Measurements from ENCODE around the gene MIB2. TPM values are rescaled to one million over a fixed set of nuclear protein-coding genes. Genes with fewer than 3 reads are reported as not detected.
"Not testable (repeated sequence)": the region's sequence is repeated elsewhere in the genome, so short reads cannot be mapped to it uniquely, and the experiment has no call there.

The MIB2 gene
- 49.2 and 71.0 TPM in 2 replicates for total RNA-seq

DNA sequence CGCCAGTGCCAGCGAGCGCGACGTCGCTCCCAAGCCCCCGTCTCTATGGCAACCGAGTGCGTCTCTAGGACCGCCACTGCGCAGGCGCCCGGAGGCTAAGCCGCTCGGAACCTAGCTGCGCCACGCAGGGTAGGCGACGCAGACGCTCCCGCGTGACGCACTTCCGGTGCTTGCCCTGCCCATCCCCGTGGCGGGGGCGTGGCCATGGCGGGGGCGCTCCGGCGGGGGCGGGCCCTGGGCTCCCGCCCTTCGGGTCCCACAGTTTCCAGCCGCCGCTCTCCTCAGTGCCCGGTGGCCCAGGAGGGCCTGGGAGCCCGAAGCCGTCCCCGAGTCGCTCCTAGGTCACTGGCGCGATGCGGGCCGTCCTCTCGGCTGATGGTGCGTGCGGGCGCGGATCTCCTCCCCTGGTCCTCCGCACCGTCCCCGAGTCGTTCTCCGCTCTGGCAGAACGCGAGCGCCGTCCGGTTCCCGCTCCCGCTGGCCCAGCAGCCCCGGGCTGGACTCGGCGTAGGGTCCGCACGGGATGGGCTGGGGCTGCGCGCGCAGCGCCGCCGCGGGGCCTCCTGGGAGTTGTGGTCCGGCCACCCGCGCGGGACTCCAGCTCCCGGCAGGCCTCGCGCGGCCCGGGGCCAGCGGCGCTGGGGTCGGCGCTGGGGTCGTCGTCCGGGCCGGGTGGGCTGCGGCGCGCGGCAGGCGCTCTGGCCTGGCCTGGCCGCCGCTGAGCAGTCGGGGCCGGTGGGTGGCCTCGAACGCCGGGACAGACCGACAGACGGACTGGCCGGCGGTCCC lies at the start of gene MIB2:
Gene MIB2 (plus strand): TSS at position 245 of the 789 bp plus-strand sequence. CDS start 7,953 bp downstream, outside the sequence.
- peak; percentile 98 for DNase-seq

DNA sequence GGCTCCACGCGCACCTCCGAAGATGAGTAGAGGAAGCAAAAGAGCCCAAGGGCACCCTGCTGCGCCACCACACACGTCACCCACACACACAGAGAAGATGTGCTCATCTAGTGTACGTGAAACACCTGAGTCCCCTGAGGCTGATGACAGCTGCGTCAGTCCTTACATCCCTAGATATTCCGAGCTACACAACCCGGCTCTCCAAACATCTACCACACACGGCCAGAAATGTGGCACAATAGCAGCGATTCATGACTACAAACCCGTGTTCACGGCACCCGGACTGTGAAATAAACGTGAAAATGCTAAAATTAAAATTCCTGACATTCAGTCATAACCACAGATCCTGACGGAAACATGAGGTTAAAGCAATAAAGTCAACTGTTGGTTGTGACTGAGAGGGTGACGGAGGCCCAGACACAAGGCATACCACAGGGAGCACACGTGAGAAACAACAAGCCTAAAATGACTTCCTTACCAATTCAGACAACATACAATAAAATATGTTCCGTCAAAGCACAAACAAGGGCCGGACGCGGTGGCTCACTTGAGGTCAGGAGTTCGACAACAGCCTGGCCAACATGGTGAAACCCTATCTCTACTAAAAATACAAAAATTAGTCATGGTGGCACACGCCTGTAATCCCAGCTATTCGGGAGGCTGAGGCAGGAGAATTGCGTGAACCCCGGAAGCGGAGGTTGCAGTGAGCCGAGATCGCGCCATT lies 48.0 kb upstream of the MIB2 start:
- DNase-seq = peak; percentile 84

DNA sequence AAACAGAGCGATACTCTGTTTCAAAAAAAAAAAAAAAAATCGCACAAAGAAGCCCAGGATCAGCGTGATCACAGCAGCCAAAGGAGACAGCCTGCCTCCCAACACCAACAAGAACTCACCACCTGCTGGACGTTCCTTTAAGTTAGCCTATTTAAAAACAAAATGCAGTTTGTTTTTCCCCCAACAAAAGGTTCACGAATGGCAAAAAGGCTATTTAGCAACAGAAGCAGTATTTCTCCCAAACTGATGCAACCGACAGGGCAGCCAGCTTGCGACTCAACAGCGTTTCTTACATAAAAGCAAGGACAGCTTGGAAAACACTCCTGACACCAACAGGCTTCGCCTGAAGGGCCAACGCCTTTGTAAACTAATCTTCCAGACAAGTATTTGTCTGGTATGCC lies 47.4 kb upstream of the MIB2 start:
- DNase-seq = peak; percentile 29

DNA sequence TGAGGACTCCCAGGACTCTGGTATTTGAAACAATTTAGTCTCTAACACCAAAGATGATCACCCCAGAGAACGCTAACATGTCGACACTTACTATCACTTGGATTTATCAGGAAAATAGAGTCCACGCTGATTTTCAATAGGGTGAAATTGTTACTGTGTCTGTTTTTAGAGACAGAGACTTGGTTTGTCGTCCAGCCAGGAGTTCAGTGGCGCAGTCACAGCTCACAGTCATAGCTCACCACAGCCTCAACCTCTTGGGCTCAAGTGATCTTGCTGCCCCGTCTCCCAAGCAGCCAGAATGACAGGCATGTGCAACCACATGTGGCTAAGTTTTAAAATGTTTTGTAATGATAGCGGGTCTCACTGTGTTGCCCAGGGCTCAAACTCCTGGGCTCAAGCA lies 46.0 kb upstream of the MIB2 start:
- DNase-seq = no peak

DNA sequence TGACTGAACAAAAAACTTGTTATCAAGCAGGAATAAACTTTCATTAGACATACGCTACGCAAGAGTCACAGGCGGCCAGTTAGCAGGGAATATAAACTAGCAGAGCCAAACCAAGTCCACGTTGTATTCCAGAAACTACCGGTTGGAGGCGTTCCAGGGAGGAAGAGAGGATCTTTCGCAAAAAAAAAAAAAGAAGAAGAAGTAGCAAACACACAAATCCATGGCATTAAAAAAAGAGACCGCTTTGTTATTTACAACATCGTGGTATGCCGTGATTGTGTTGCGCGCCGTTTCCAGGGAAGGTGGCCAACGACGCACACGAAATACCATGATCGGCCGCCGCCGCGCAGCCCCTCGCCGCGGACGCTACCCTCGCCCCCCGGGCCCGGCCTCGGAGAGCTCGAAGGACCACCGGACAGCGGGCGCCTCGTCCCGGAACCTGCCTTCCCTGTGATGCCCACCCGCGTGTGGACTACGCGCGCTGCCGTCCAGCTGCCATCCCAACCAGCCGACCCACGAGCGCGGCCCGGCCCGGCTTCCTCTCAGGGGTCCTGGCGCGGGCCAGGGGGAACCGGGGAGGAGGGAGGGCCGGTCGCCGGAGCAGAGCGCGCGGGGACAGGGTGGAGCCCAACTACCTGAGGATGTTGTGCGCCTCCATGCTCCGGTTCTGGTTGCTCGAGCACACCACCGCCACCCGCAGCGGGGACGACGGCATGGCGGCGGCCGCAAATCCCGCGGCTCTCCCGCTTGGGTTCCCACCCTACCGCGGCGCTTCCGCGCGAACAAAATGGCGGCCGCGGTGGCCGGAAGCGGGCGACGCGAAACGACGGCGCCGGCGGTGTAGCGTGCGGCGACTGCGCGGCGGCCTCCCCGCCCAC lies 41.2 kb upstream of the MIB2 start:
- DNase-seq = peak; percentile 83

DNA sequence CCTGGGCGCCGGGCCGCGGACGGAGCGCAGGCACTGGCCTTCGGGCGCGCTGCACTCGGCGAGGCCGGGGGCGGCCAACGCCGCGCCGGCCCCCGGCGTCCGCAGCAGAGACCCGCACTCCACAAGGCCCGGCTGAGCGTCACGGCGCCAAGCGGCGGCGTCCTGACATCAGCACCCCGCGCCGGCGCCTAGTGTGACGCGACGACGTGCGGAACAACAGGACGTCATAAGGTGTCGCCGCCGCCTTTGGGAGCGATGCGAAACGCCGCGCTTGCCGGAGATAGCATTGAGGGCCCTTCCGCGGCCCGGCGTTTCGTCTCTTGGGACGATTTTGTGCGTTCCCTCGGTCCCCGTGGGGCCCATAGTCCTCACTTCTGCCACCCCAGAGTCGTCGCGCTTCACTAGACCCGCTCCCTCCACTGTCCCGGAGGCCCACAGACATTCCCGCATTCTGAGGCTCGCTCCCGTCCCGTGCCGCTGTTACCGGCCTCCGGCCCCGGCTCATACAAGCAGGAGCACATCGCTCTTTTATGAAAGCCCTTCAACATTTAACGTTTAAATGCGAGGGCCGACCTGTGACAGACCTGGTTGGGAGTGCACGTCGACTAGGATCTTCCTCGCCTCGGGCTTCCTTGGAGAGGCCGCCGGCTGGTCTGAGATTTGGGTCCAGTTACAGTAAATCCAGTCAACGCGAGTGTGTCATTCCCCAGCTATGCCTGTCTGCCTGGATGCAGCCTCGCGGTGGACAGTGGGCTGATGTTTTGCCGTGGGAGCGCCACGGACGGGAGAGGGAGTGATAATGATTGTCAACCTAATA lies 40.4 kb upstream of the MIB2 start, which contains the start of gene SSU72:
Gene SSU72 (minus strand): TSS at position 143 of the 817 bp plus-strand sequence. CDS start 306 bp downstream, outside the sequence.
- peak; percentile 97 for DNase-seq

DNA sequence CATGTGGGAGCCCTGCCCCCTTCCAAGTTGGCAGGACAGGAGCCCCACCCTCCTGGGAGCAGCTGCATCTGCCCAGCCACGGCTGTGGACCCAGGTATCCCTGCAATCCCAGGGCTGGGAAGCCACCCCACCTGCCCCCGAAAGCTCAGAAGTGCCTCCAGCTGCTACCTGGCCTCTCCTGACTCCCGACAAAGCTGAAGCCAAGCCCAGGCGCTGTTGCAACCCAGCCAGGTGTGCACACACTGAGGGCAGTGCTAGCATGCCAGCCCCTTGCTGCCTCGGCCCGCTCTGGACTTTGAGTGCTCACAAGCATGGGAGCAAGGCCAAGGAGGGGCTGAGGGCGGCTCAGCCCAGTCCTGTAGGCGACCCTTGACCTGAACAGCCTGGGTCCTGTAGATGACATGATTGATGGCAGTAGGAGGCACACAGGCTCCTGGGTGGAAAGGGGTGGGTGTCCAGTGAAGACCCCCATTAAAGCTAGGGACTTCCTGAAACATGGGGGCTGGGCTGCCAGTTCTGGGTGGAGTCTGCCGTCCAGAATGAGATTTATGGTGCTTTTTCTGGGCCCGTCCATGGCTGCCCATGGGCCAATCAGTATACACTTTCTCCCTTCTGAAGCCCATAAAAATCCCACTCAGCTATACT lies 37.8 kb upstream of the MIB2 start:
- DNase-seq = no peak

DNA sequence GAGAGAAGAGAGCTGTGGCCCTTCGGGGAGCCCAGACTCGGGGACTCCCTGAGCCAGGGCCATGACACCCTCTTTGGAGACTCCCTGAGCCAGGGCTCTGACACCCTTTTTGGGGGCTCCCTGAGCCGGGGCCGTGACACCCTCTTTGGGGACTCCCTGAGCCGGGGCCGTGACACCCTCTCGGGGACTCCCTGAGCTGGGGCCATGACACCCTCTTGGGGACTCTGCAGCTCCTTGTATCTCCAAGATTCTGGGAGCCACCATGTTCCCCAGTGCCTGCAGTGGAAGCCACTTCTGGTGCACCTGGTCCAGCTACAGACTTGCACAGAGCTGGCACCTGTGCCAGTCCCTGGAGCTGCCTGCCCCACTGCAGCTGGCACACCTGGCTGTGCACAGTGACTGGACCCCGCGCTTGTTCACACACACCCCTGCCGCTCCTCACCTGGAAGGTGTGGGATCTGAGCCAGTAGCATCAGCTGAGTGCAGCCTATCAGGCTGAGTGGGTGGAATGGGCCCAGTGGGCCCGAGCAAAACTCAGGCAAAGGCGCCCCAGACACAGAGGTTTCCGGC lies 36.8 kb upstream of the MIB2 start:
- no peak for DNase-seq

DNA sequence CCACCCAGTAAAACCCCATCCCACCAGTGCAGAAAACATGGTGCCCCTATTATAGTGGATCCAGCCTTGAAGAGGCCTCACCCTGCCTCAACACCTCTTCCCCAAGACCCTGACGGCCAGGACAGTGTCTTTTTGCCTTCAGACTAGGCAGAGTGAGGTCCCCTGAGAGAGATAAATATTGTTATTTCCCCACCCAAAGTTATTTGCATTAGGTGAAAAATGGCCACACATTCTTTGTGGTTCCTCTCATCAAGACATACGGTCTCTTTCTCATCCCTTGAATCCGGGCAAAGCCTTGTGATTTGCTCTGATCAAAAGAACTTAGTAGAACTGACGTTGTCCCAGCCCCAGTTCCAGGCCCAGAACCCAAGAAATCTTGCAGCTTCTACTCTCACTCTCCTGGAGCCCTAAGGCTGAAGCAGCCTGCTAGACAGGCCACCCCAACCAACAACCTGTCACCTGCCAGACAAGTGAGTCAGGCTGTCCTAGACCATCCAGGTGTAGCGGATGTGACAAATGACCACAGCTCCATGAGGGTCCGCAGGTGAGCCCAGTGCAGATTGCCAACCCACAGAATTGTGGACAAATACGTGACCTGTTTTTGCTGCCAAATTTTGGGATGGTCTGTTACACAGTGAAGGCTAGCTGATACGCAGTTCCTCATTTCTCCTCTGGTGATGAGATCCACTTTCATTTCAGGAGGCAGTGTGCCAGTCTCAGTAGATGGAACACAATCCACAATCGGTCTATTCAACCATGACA lies 32.5 kb upstream of the MIB2 start:
- no peak for DNase-seq

DNA sequence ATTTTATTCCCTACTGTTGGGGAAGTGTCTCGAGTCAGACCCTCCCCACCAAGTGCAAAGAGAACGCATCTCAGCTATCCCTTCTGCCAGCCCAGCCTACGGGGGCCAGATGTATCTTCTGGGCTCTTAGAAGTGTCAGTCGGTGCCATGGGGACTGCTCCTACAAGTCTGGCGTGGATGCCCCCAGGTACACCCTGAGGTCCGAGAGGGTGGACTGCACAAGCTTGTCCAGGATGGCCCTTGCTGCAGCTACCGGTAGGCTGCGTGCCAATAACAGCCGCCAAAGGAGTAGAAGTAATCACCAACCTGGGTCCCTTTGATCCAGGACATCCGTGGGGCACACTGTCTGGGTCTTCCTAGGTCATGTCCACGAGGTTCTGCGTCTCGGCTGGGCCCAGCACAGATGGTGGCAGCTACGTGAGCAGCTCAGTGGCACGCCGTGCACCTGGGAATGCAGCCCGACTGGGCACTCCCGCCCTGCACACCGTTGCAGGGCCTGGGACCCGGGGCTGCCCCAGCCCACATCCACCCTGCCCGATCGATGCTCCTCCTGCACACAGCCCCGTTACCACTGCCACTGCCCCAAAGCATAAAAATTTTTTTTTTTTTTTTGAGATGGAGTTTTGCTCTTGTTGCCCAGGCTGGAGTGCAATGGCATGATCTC lies 31.8 kb upstream of the MIB2 start:
- no peak for DNase-seq

DNA sequence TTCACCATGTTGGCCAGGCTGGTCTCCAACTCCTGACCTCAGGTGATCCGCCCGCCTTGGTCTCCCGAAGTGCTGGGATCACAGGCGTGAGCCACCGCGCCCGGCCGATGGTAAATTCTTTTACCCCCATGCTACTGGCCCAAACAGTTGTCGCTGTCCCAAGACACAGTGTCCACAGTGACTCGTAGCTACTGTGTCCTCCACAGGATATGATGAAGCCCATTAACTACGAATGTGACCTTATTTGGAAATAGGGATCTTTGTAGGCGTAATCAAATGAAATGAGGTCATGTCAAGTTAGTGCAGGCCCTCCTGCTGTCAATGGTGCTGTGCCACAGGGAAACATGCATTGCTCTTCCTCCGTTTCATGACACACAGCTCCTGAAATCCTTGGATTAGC lies 23.8 kb upstream of the MIB2 start:
- DNase-seq = peak; percentile 23

DNA sequence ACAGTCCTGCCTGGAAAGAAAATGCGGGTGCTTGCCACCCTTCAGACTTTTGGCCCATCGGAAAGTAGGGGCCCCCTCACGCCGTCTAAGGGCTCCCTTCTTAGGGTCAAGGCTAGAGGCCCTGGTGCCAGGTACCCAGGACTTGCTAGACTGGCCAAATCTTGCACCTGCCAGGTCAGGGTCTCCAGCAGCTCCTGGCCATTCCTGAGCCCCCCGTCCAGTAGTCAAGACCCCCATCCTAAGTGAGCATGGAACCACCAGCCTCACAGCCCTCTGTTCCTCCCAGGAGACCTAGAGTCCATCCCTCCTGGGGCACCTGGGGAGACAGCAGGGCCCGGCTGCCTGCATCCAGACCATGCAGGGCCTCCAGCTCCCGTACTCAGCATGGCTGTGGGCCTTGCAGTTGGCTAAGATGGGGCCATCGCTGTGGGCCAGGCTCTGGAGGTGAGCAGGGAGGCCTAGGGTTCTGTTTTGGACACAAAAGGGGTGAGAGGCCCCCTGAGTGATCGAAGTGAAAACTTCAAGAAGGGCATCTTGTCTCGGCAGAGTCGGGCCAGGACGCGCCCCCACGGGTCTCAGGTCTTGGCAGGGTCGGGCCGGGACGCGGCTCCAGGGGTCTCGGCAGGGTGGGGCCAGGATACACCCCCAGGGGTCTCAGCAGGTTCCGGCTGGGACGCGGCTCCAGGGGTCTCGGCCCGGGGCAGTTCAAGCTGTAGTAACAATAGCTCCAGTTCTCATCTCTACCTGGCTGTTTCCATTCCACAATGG lies 21.3 kb upstream of the MIB2 start:
- no peak for DNase-seq

DNA sequence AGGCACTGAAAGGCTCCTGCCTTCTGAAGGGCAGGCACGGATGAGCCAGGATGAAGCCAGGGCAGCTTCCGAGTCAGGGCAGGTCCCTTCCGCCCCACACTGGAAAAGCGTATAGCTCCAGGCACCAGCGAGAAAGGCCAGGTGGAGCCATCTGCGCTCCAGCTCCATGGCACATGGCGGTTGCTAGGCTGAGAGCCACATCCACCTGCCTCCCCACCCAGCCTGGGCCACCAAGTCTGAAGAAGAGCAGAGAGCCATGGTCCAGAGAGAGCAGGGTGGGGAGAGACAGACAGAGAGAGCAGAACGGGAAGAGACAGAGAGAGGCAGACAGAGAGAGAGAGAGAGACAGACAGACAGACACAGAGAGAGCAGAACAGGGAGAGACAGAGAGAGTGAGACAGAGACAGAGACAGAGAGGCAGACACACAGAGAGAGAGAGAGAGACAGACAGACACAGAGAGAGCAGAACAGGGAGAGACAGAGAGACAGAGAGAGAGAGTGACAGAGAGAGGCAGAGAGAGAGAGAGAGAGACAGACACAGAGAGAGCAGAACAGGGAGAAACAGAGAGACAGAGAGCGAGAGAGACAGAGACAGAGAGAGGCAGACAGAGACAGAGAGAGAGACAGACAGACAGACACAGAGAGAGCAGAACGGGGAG lies 20.6 kb upstream of the MIB2 start:
- DNase-seq = no peak

DNA sequence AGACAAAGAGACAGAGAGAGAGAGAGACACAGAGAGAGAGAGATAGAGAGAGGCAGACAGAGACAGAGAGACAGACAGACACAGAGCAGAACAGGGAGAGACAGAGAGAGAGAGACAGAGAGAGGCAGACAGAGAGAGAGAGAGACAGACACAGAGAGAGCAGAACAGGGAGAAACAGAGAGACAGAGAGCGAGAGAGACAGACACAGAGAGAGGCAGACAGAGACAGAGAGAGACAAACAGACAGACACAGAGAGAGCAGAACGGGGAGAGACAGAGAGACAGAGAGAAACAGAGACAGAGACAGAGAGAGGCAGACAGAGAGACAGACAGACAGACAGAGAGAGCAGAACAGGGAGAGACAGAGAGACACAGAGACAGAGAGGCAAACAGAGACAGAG lies 20.0 kb upstream of the MIB2 start:
- DNase-seq = not testable (repeated sequence)

DNA sequence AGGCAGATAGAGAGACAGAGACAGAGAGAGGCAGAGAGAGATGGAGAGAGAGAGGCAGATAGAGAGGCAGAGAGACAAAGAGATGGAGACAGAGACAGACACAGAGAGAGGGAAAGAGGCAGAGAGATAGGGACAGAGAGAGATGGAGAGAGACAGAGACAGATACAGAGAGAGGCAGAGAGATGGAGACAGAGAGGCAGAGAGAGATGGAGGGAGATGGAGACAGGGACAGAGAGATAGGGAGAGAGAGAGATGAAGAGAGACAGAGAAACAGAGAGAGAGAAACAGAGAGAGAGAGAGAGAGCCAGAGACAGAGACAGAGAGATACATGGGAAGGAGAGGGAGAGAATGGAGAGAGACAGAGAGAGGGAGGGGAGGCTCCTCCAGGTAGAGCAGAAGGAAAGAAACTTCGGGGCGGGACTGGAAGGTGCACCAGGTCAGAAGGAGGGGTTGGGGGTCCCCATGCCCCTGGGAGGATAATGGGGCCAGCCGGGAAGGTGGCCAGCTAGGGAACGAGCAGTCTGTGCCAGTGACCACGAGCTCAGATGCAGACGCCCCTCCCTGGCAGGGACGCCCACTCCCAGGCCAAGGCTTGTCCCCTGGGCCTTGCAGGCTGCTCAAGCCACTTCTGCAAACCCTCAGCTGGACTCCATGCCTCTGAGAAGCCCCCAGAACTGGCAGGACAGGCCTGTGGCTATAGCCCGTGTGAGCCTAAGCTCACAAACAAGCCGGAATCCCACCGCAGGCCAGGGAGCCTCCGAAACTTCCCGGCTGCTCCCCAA lies 18.6 kb upstream of the MIB2 start:
- no peak for DNase-seq

DNA sequence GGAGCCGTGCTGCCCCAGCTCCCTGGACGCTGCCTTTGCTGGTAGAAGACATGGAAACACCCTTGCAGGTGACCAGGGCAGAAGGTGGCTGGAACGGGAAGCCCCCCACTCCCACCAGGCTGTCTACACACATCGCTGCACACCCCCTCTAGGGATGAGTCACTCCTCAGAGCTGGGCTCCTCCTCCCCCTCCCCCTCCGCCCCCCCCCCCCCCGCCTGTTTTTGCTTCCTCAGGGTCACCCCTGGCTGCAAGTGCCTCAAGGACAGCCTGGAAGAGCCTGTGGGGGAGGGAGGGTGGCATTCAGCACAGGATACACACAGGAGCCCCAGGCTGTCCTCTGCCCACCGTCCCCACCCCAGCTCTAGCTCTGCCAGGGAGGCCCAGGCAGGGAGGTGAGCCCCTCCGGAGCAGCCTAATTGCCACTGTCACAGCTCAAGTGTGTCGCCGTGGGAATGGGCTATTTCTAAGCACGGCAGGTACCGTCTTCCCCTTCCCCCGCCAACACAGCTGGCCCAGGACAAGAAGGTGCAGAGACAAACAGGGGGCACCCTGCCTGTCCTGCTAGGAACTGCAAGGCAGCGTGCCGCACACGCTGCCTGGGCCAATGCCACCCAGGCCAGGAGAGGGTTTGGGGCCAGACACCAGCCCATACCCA lies 17.9 kb upstream of the MIB2 start:
- peak; percentile 47 for DNase-seq

Data from dermis blood vessel endothelial cell (primary cell).